ENCODE results near the gene TBC1D24.

TBC1D24 gene

DNA sequence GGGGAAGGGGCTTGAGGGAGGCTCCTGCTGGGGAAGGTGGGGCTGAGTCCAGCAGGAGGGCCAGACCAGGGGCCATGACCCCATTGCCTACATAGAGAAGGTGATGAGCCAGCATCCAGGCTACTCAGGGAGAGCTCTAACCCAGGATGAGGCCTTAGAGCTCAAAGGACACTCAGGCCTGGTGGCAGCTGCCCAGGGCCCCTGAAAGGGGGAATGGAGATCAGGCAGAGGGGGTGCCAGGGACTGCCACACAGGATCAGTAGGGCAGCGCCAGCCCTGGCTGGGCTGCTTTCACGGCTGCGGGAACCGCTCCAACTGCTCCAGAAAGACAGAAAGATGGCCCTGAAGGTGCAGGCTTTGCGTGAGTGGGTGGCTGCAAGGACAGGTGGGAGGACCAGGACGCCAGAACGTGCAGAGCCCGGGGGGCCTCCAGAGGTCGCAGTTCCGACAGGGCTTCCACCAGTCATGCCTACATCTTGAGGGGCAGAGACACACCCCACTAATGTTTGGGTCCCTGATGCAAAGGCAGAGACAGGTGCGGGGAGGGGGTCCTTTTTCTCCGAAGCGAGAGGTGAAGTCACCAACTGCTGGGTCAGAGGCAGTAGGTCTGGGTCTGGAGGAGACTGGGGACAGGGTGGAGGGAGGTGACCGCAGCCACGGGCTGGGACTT lies 37.9 kb downstream of the TBC1D24 start:
- Histone ChIP-seq H3K79me2 (ENCODE audit: insufficient read depth, low read length) (peaks cover 41% of the 10 kb centered on the region), H2AFZ (ENCODE audit: low read depth, low read length) (peak overlapping the region; percentile 64), H3K4me2 (ENCODE audit: insufficient read depth, low read length) (peak overlapping the region; percentile 80), H3K4me3 (ENCODE audit: low read depth in 1 of 2, low read length in 2 of 2) (peak overlapping the region in 1 of 2 experiments; percentile 92; a peak in 2 of 4 replicates), H3K9ac (ENCODE audit: low read depth, low read length) (peak overlapping the region; percentile 95), H4K20me1 (ENCODE audit: insufficient read depth, low read length) (peaks cover 35% of the 10 kb centered on the region), H3K27ac (ENCODE audit: low read length) (peak overlapping the region; percentile 89), H3K4me1 (ENCODE audit: insufficient read depth, low read length) (peaks cover 42% of the 10 kb centered on the region), H3K9me3 (ENCODE audit: insufficient read depth, low read length, severe bottlenecking) (no peaks in the 10 kb centered on the region), H3K27me3 (ENCODE audit: insufficient read depth, low read length, poor library complexity) (no peaks in the 10 kb centered on the region), H3K36me3 (ENCODE audit: insufficient read depth, low read length) (peaks cover 13% of the 10 kb centered on the region)
- peak; percentile 57 for DNase-seq
- no peak for TF ChIP-seq EZH2 (IDR thresholded peaks at IDR 0.05; ENCODE audit: borderline replicate concordance, low read depth, low read length, severe bottlenecking)
- peak; percentile 52 for TF ChIP-seq CTCF (IDR thresholded peaks at IDR 0.05; ENCODE audit: borderline replicate concordance, extremely low read depth, low read length, poor library complexity, severe bottlenecking)
- peak; percentile 23 for ATAC-seq (ENCODE audit: insufficient read depth, low read depth)

- Histone ChIP-seq H3K27ac (ENCODE audit: low read length) (peak within 1 kb of the TSS; percentile 89), H3K4me3 (ENCODE audit: low read depth in 1 of 2, low read length in 2 of 2) (peak within 1 kb of the TSS; percentile 67 to 92; a peak in 3 of 4 replicates), H3K36me3 (ENCODE audit: insufficient read depth, low read length) (peaks cover 14% of the 10 kb centered on the region), H3K4me1 (ENCODE audit: insufficient read depth, low read length) (peaks cover 50% of the 10 kb centered on the region), H3K27me3 (ENCODE audit: insufficient read depth, low read length, poor library complexity) (no peaks in the 10 kb centered on the region), H4K20me1 (ENCODE audit: insufficient read depth, low read length) (peaks cover 43% of the 10 kb centered on the region), H3K9ac (ENCODE audit: low read depth, low read length) (peak within 1 kb of the TSS; percentile 95), H3K9me3 (ENCODE audit: insufficient read depth, low read length, severe bottlenecking) (no peaks in the 10 kb centered on the region), H3K79me2 (ENCODE audit: insufficient read depth, low read length) (peaks cover 49% of the 10 kb centered on the region), H3K4me2 (ENCODE audit: insufficient read depth, low read length) (peak within 1 kb of the TSS; percentile 80), H2AFZ (ENCODE audit: low read depth, low read length) (peak within 1 kb of the TSS; percentile 71)
- TF ChIP-seq CTCF (IDR thresholded peaks at IDR 0.05; ENCODE audit: borderline replicate concordance, extremely low read depth, low read length, poor library complexity, severe bottlenecking) (no peak), EZH2 (IDR thresholded peaks at IDR 0.05; ENCODE audit: borderline replicate concordance, low read depth, low read length, severe bottlenecking) (no peak)
- DNase-seq (peak; percentile 92), ATAC-seq (ENCODE audit: insufficient read depth, low read depth) (peak; percentile 89)
These were observed 38.7 kb downstream of the TBC1D24 start, which contains the start of gene ATP6V0C for GRCh38 chr16:2513405-2514332. ATP6V0C (plus strand) TSS chr16:2513952; CDS start chr16:2514104, 152 bp downstream.

DNA sequence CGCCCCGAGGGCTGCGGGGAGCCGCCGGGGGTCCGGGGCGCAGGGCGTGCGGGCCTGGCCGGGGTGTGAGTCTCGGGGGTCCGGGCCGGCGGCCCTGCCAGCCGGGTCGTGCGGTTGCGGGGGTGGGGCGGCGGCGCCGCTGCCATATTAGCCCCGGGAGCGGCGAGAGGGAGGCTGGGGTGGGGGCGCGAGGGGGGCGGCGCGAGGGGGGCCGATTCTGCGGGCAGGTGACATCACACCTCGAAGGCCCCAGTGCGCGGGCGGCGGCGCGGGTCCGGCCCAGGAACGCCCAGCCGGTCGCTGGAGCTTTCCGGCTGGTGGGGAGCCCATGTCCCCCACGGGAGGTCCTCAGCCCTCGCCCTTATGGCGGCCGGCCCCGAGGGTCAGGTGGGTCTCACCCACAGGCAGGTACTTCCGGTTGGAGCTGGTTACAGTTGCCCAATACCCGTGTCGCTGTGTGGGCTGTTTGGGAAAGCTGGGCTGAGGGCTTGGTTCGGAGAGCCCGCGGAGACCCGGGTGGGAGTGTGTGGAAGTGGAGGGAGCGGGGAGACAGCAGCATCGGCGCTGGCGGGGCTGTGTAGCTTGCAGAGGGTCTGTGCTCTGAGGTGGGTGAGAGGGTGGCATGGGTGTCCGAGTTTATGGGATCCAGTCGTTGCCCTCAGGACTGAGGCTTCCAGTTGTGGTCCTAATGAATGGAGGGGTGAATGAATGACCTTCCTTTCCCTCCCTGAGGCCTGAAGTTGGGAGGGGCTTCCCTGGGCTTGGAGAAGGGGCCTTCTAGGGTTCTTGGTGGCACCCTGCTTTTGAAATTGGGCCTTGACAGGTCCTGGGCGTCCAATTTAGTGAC lies 39.6 kb downstream of the TBC1D24 start:
- H3K4me1 ChIP-seq (ENCODE audit: insufficient read depth, low read length), result peaks cover 59% of the 10 kb centered on the region
- no peak for TF ChIP-seq CTCF (IDR thresholded peaks at IDR 0.05; ENCODE audit: borderline replicate concordance, extremely low read depth, low read length, poor library complexity, severe bottlenecking)
- no peak for TF ChIP-seq EZH2 (IDR thresholded peaks at IDR 0.05; ENCODE audit: borderline replicate concordance, low read depth, low read length, severe bottlenecking)
- H4K20me1 ChIP-seq (ENCODE audit: insufficient read depth, low read length), result peaks cover 52% of the 10 kb centered on the region
- peaks cover 58% of the 10 kb centered on the region for H3K79me2 ChIP-seq (ENCODE audit: insufficient read depth, low read length)
- peak overlapping the region; percentile 95 for H3K9ac ChIP-seq (ENCODE audit: low read depth, low read length)
- peaks cover 23% of the 10 kb centered on the region for H3K36me3 ChIP-seq (ENCODE audit: insufficient read depth, low read length)
- ATAC-seq (ENCODE audit: insufficient read depth, low read depth), result no peak
- peak overlapping the region; percentile 89 for H3K27ac ChIP-seq (ENCODE audit: low read length)
- DNase-seq, result peak; percentile 32
- peak overlapping the region; percentile 71 for H2AFZ ChIP-seq (ENCODE audit: low read depth, low read length)
- H3K9me3 ChIP-seq (ENCODE audit: insufficient read depth, low read length, severe bottlenecking), result no peaks in the 10 kb centered on the region
- H3K4me2 ChIP-seq (ENCODE audit: insufficient read depth, low read length), result peak overlapping the region; percentile 80
- H3K27me3 ChIP-seq (ENCODE audit: insufficient read depth, low read length, poor library complexity), result no peaks in the 10 kb centered on the region
- H3K4me3 ChIP-seq (ENCODE audit: low read depth in 1 of 2, low read length in 2 of 2), result peak overlapping the region; percentile 67 to 92; a peak in 3 of 4 replicates

All from DND-41 (cell line).